HG03039 (cell line): ENCODE measurements around the gene PRR5L.

Experiments
- ATAC-seq: cut with Tn5 transposase; IDR thresholded peaks from one replicate; pipeline ENCODE4 v1.9.1; 2021; ENCODE audit warnings: mild to moderate bottlenecking, moderate library complexity; ENCODE audit not compliant: unreplicated experiment

Gene PRR5L

GRCh38 chr11:36427876-36428275 is 131.8 kb downstream of the PRR5L start:
- no peak for ATAC-seq

- no peak for ATAC-seq
Observed at GRCh38 chr11:36431429-36432092, 135.5 kb downstream of the PRR5L start.

- ATAC-seq = no peak
Observed at GRCh38 chr11:36432093-36432469, 136.0 kb downstream of the PRR5L start.

- ATAC-seq = no peak
Observed at GRCh38 chr11:36432738-36433137, 136.7 kb downstream of the PRR5L start.

- ATAC-seq = no peak
Observed at GRCh38 chr11:36436064-36436463, 140.0 kb downstream of the PRR5L start.

GRCh38 chr11:36436589-36436988 is 140.5 kb downstream of the PRR5L start:
- ATAC-seq = no peak

GRCh38 chr11:36437413-36437812 is 141.3 kb downstream of the PRR5L start:
- no peak for ATAC-seq

GRCh38 chr11:36438126-36438525 is 142.0 kb downstream of the PRR5L start:
- no peak for ATAC-seq

- peak; percentile 97 for ATAC-seq
Observed at GRCh38 chr11:36441610-36442208, 145.6 kb downstream of the PRR5L start.

GRCh38 chr11:36443661-36444060 is 147.6 kb downstream of the PRR5L start:
- ATAC-seq = no peak

- ATAC-seq = no peak
Observed at GRCh38 chr11:36446135-36446534, 150.0 kb downstream of the PRR5L start.

GRCh38 chr11:36447514-36447913 is 151.4 kb downstream of the PRR5L start:
- ATAC-seq = no peak

GRCh38 chr11:36447947-36448346 is 151.9 kb downstream of the PRR5L start:
- no peak for ATAC-seq

GRCh38 chr11:36449561-36450096 is 153.5 kb downstream of the PRR5L start:
- ATAC-seq = no peak

GRCh38 chr11:36450110-36450572 is 154.1 kb downstream of the PRR5L start:
- no peak for ATAC-seq

- no peak for ATAC-seq
Observed at GRCh38 chr11:36451045-36451444, 155.0 kb downstream of the PRR5L start.

- no peak for ATAC-seq
Observed at GRCh38 chr11:36451681-36452080, 155.6 kb downstream of the PRR5L start.

GRCh38 chr11:36452236-36452940 is 156.3 kb downstream of the PRR5L start:
- ATAC-seq = no peak

GRCh38 chr11:36452961-36453360 is 156.9 kb downstream of the PRR5L start:
- no peak for ATAC-seq

- ATAC-seq = no peak
Observed at GRCh38 chr11:36453678-36454077, 157.6 kb downstream of the PRR5L start.

GRCh38 chr11:36454551-36454940 is 158.5 kb downstream of the PRR5L start:
- no peak for ATAC-seq
